Keratinocyte (primary cell): ENCODE data around the gene WDR5. TPM values are rescaled to one million over a fixed set of nuclear protein-coding genes. Genes with fewer than 3 reads are reported as not detected.

Source experiments
- DNase-seq: peaks from one replicate; pipeline ENCODE4 v3.0.0-alpha.2; 2011; ENCODE audit warnings: low read depth, missing footprints, low spot score
- FAIRE-seq: peaks from 2 replicates; lab custom pipeline; 2011; peaks lifted over from hg19 to GRCh38; lab: Jason Lieb, UNC
- H2AFZ ChIP-seq: 2 replicates; pipeline ENCODE4 v1.6.0; 2012; ENCODE audit warnings: low read length, control low read depth, inconsistent platforms; ENCODE audit not compliant: control insufficient read depth
- H3K27ac ChIP-seq: 2 replicates; pipeline ENCODE4 v1.5.1; 2011; ENCODE audit warnings: low read length; ENCODE audit not compliant: control insufficient read depth, insufficient read depth
- H3K27me3 ChIP-seq: 3 replicates; pipeline ENCODE4 v1.6.0; 2011; ENCODE audit warnings: low read length; ENCODE audit not compliant: control insufficient read depth, insufficient read depth; ENCODE audit errors: extremely low read depth
- H3K36me3 ChIP-seq, 2 experiments: 2 replicates in 1 of 2; 3 replicates in 1 of 2; pipeline ENCODE4 v1.5.1; 2011; ENCODE audit warnings: low read length in 2 of 2, mild to moderate bottlenecking in 1 of 2; ENCODE audit not compliant: control insufficient read depth in 2 of 2, insufficient read depth in 2 of 2; ENCODE audit errors: extremely low read depth in 1 of 2
- H3K4me1 ChIP-seq: 3 replicates; pipeline ENCODE4 v1.5.1; 2011; ENCODE audit warnings: low read length; ENCODE audit not compliant: control insufficient read depth, insufficient read depth; ENCODE audit errors: extremely low read depth
- H3K4me2 ChIP-seq: 3 replicates; pipeline ENCODE4 v1.6.0; 2011; ENCODE audit warnings: low read depth, low read length; ENCODE audit not compliant: control insufficient read depth, insufficient read depth; ENCODE audit errors: extremely low read depth
- H3K4me3 ChIP-seq, 3 experiments: fragments of 200-600 bp in 1 of 3; sonication (generic) in 1 of 3; 2 replicates in 2 of 3; 3 replicates in 1 of 3; pipeline ENCODE4 v1.5.1; 2011 to 2016; ENCODE audit warnings: low read length in 3 of 3, mild to moderate bottlenecking in 3 of 3, control low read depth in 2 of 3, inconsistent platforms in 1 of 3, low read depth in 1 of 3, mixed read lengths in 1 of 3, mixed run types in 1 of 3, moderate library complexity in 1 of 3; ENCODE audit not compliant: control insufficient read depth in 2 of 3, insufficient read depth in 2 of 3; ENCODE audit errors: extremely low read depth in 1 of 3
- H3K79me2 ChIP-seq: 2 replicates; pipeline ENCODE4 v1.6.0; 2012; ENCODE audit warnings: low read length; ENCODE audit not compliant: control insufficient read depth, insufficient read depth
- H3K9ac ChIP-seq: 3 replicates; pipeline ENCODE4 v1.6.0; 2011; ENCODE audit warnings: low read length; ENCODE audit not compliant: control insufficient read depth, insufficient read depth; ENCODE audit errors: extremely low read depth
- H3K9me1 ChIP-seq: 3 replicates; pipeline ENCODE4 v1.6.0; 2011; ENCODE audit warnings: low read length; ENCODE audit not compliant: control insufficient read depth, insufficient read depth; ENCODE audit errors: extremely low read depth
- H3K9me3 ChIP-seq: 2 replicates; pipeline ENCODE4 v1.5.1; 2012; ENCODE audit warnings: low read depth, low read length; ENCODE audit not compliant: control insufficient read depth
- H4K20me1 ChIP-seq: 3 replicates; pipeline ENCODE4 v1.6.0; 2011; ENCODE audit warnings: low read length; ENCODE audit not compliant: control insufficient read depth, insufficient read depth; ENCODE audit errors: extremely low read depth
- CTCF ChIP-seq, 3 experiments: IDR thresholded peaks in 1 of 3; conservative IDR thresholded peaks in 1 of 3; optimal IDR thresholded peaks in 1 of 3; 2 replicates in 2 of 3; 3 replicates in 1 of 3; pipeline versions ENCODE3 to v1.5.1; 2011; ENCODE audit warnings: low read length in 3 of 3, mild to moderate bottlenecking in 3 of 3, moderate library complexity in 2 of 3, control low read depth in 1 of 3, inconsistent platforms in 1 of 3; ENCODE audit not compliant: insufficient read depth in 2 of 3; ENCODE audit errors: extremely low read depth in 1 of 3
- EZH2 ChIP-seq: IDR thresholded peaks from one replicate; pipeline ENCODE4 v1.6.1; 2012; ENCODE audit warnings: inconsistent platforms, mild to moderate bottlenecking, low read length, moderate library complexity
- dilution Hi-C: fragments of 300-500 bp; cut with MboI; formaldehyde crosslinking; loops from one replicate; pipeline ENCODE4 v1.7.0; 2020; ENCODE audit warnings: low sequenced_read_pairs; ENCODE audit not compliant: extremely low pct_ligation_motif_present
- polyA plus RNA-seq, 5 experiments: library from polyadenylated mRNA; depleted of rRNA in 3 of 5; stranded (reverse) in 3 of 5; stranded (forward) in 1 of 5; unstranded in 1 of 5; fragments of >200 nt; gene quantifications; 1 replicate in 1 of 5; 2 replicates in 3 of 5; 3 replicates in 1 of 5; pipeline versions ENCODE4 v1.2.1 to v1.2.3, GENCODE V29; 2011 to 2012; ENCODE audit warnings: missing spikeins in 2 of 5, low read depth in 1 of 5, low replicate concordance in 1 of 5
- small RNA-seq, 3 experiments: library from RNA; depleted of rRNA; stranded (forward); fragments of <200 nt; gene quantifications; one replicate each; pipeline ENCODE3, GENCODE V24; 2012; ENCODE audit warnings: low read depth in 3 of 3, low replicate concordance in 1 of 3; ENCODE audit not compliant: insufficient read length in 3 of 3

WDR5 gene
- polyA plus RNA-seq, 1 donor (not counting 4 experiments of a cell fraction or from before 2014, with no cell fraction given) = 31.2 TPM

- Histone ChIP-seq H3K79me2 (no peaks in the 10 kb centered on the region), H3K9me3 (peaks cover 4% of the 10 kb centered on the region), H3K4me1 (no peaks in the 10 kb centered on the region), H2AFZ (no peak overlapping the region), H3K36me3 (no peaks in the 10 kb centered on the region), H3K27me3 (peaks cover 10% of the 10 kb centered on the region), H4K20me1 (no peaks in the 10 kb centered on the region), H3K4me3 (no peak overlapping the region), H3K4me2 (no peak overlapping the region), H3K9ac (no peak overlapping the region), H3K9me1 (no peaks in the 10 kb centered on the region), H3K27ac (no peak overlapping the region)
- no peak for DNase-seq
- FAIRE-seq = no peak
- dilution Hi-C loops = no loop called here
- no peak for TF ChIP-seq CTCF (optimal IDR thresholded peaks at IDR 0.05 in 1 of 3, IDR thresholded peaks at IDR 0.05 in 1 of 3, conservative IDR thresholded peaks at IDR 0.05 in 1 of 3; ENCODE audit: extremely low read depth in 1 of 3, insufficient read depth in 2 of 3, low read length in 3 of 3)
- no peak for TF ChIP-seq EZH2
Observed at GRCh38 chr9:134208310-134208841, 72.5 kb downstream of the WDR5 start.

GRCh38 chr9:134208981-134209725, 73.3 kb downstream of the WDR5 start:
- dilution Hi-C loops = no loop called here
- no peaks in the 10 kb centered on the region for H3K4me1 ChIP-seq
- DNase-seq = no peak

More at GRCh38 chr9:134208981-134209725, 73.3 kb downstream of the WDR5 start:
- Histone ChIP-seq H3K9me3 (peaks cover 4% of the 10 kb centered on the region), H3K79me2 (no peaks in the 10 kb centered on the region), H3K4me3 (no peak overlapping the region), H2AFZ (no peak overlapping the region), H3K4me2 (no peak overlapping the region), H3K27me3 (peaks cover 8% of the 10 kb centered on the region), H3K36me3 (no peaks in the 10 kb centered on the region), H3K9ac (no peak overlapping the region), H3K27ac (no peak overlapping the region), H4K20me1 (no peaks in the 10 kb centered on the region), H3K9me1 (no peaks in the 10 kb centered on the region)
- no peak for FAIRE-seq
- no peak for TF ChIP-seq CTCF (optimal IDR thresholded peaks at IDR 0.05 in 1 of 3, IDR thresholded peaks at IDR 0.05 in 1 of 3, conservative IDR thresholded peaks at IDR 0.05 in 1 of 3; ENCODE audit: extremely low read depth in 1 of 3, insufficient read depth in 2 of 3, low read length in 3 of 3)
- no peak for TF ChIP-seq EZH2

Small RNAs within 50 kb of the gene (small RNA-seq; reads per million reads assigned to genes)
- gene RNU6ATAC = 0.13 to 12.0 (median 11.5) reads per million in 3 experiments

Other genes with a start within 250 kb of the WDR5 start
- 16.4 to 32.1 TPM (median 18.2 TPM) in 3 replicates for gene VAV2, start 143.8 kb upstream of the WDR5 start, polyA plus RNA-seq
- gene BRD3OS, start 110.6 kb upstream of the WDR5 start, polyA plus RNA-seq = 8.2 to 13.8 TPM (median 8.5 TPM) in 3 replicates
- 2.5 to 6.3 TPM (median 3.3 TPM) in 3 replicates for gene BRD3, start 68.1 kb upstream of the WDR5 start, polyA plus RNA-seq
- not detected in 3 replicates for gene RNU6ATAC, start 28.5 kb downstream of the WDR5 start, polyA plus RNA-seq
- 9.7 to 17.2 TPM (median 16.7 TPM) in 3 replicates for gene RXRA, start 190.4 kb downstream of the WDR5 start, polyA plus RNA-seq